Renal pelvis (tissue), 4 donors: Measurements from ENCODE around the gene DNAJC1. TPM values are rescaled to one million over a fixed set of nuclear protein-coding genes. Genes with fewer than 3 reads are reported as not detected.

ENCODE experiments used
- DNase-seq: peaks from one replicate; pipeline ENCODE4 v3.0.0-alpha.2; 2013
- polyA plus RNA-seq, 3 donors: library from polyadenylated mRNA; unstranded; fragments of 120-200 nt; gene quantifications; one replicate each; pipeline ENCODE4 v1.2.1, GENCODE V29; 2013; ENCODE audit not compliant: insufficient read length in 3 of 3

DNAJC1 gene
- polyA plus RNA-seq, 3 donors = 26.0 to 30.0 (median 27.9) TPM

DNA sequence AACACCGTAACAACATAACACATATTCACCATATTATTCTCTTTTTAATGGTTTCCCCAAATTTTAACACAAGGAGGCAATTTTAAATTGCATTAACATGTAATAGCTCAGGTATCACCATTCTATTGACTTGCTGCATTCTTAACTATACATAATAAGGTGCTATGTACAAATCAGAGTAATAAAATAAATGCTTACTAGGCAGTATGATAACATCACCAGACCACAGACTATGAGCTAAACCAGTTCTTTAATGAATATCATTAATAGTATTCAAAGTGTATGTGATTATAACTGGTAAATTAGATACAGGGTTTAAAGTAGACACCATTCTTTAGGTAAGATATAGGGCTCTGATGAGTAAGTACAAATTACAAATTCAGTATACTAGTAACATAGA is 226.6 kb downstream of the DNAJC1 start:
- no peak for DNase-seq

GRCh38 chr10:21771219-21771618 is 232.3 kb downstream of the DNAJC1 start:
- DNase-seq = no peak

DNA sequence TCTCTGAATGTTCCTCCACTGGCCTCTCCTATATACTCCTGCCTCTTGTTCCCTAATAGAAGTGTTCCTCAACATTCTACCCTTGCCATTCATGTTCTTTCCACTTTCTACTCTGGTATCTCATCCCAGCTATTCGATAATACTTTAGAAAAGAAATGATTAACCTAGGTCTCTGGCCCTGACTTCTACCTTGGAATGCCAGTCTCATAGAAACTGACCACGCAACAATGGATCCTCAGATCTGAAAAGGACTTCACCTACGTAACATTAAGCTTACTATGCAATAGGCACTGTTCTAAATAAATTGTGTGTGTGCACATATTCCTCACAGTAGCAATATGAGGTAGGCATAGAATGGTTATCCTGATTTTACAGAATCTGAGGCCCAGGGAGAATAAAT is 234.5 kb downstream of the DNAJC1 start:
- DNase-seq = no peak

DNA sequence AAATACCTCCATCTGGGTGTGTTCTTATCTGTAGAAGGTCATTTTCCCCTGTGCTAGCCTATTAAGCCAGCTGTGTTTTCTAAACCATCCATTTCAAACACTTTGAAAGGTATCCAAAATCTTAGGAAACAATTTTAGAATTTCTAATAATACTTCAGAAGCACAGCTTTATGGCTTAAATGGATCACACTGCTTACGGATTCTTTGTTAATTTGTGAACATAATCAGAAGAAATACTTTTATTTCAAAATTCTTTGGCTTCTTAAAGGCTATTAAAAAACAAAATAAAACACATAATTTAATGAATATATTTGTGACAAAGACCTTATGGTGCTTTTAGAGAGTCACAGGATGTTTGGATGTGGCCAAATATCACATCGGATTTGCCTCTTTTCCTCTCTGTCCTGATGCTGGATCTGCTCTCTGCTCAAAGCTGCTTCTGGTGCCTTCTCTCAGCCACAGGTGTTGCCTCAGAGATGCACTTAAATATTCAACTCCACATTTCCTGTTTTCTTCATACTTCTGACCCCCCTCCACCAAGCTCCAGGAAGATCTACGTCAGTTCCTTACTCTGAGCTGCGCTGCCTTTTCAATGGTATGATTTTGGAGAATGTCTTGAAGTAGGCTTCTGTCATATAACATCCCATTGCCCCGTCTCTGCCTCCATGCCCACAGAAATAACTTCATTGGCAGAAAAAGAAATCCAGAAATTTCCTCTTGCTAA is 238.9 kb downstream of the DNAJC1 start:
- no peak for DNase-seq

- DNase-seq = no peak
Observed at GRCh38 chr10:21760332-21760731, 243.2 kb downstream of the DNAJC1 start.

GRCh38 chr10:21759232-21759631 is 244.3 kb downstream of the DNAJC1 start:
- no peak for DNase-seq

DNA sequence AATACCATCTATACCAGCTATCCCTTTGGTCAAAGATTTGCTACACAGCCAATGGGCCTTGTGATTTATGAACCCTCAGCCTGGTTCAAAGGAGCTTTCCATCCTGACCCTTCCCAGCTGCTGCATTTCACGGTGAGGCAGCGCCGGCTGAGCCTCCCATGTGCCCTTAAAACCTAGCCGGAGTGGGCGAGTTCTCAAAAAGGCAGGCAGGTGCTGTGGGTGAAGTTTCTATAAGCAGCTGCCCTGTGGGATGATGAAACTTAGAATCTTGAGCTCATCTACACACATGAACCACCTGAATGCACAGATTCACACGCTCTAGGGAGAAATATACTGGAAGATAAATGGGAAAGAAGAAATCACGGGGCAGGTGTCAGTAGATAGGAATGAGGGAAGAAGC is 244.8 kb downstream of the DNAJC1 start:
- DNase-seq = no peak

DNA sequence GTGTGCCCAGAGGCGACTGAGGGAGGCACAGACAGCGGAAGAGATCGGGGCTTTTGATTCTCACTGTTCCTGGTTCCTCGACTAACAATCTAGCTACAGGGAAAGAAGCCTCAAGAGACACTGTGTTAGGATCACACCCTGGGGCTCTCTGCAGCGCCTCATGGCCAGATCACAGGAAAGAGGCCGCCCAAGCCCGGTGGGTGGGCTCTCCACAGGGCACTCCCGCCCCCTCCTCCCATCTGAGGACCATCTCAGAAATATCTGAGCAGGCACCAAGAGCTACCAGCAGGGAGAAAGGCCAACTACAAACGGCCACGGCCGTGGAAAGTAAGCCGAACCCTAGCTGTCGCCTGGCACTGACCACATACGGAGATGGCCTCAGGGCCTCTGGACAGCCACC is 245.3 kb downstream of the DNAJC1 start:
- DNase-seq = no peak

GRCh38 chr10:21757185-21757901 is 246.2 kb downstream of the DNAJC1 start:
- DNase-seq = no peak

- no peak for DNase-seq
Observed at GRCh38 chr10:21756707-21757106, 246.8 kb downstream of the DNAJC1 start.

- no peak for DNase-seq
Observed at GRCh38 chr10:21754410-21755011, 249.0 kb downstream of the DNAJC1 start.

- no peak for DNase-seq
Observed at GRCh38 chr10:21753497-21754270, 249.8 kb downstream of the DNAJC1 start.

GRCh38 chr10:21751341-21752310 is 251.9 kb downstream of the DNAJC1 start:
- DNase-seq = no peak

DNA sequence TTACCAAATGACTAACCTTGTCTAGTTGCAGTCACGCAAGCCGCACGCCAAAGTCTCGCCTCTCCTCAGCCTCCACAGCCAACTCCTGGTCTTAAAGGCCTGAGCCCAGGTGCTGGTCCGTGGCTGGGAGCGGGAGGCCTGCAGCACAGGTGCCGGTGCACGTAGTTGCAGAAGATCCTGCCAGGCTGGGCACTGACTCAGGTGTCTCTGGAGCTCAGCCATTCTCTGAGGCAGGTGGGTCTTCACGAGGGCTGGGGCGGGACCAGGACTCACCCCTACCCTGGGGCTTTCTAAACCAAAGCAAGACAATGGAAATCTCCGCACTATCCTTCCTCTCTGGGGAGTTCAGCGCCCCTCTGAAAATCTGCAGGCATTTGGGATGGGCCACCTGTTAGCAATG is 253.1 kb downstream of the DNAJC1 start:
- no peak for DNase-seq

- no peak for DNase-seq
Observed at GRCh38 chr10:21749788-21750187, 253.7 kb downstream of the DNAJC1 start.

GRCh38 chr10:21747809-21748208 is 255.7 kb downstream of the DNAJC1 start:
- DNase-seq = no peak

GRCh38 chr10:21746118-21746517 is 257.4 kb downstream of the DNAJC1 start:
- no peak for DNase-seq

DNA sequence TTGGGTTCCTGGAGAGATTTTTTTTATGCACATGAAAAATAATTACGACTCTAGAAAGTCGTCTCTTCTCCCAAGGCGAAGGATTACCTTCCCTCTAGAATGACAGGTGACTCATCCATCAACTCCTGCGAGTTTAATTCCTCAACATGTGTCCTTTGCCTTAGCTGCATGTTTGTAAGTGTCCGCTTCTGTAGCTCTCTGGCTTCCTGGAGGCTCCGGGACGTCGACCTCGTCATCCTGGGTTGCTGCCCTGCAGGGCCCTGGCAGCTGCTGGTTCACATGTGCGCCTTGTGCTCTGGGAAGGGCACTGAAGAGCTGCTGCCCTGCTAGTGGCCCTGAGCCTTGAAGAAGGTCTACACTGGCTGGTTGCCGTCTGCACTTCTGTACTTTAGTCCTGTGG is 259.3 kb downstream of the DNAJC1 start:
- no peak for DNase-seq

DNA sequence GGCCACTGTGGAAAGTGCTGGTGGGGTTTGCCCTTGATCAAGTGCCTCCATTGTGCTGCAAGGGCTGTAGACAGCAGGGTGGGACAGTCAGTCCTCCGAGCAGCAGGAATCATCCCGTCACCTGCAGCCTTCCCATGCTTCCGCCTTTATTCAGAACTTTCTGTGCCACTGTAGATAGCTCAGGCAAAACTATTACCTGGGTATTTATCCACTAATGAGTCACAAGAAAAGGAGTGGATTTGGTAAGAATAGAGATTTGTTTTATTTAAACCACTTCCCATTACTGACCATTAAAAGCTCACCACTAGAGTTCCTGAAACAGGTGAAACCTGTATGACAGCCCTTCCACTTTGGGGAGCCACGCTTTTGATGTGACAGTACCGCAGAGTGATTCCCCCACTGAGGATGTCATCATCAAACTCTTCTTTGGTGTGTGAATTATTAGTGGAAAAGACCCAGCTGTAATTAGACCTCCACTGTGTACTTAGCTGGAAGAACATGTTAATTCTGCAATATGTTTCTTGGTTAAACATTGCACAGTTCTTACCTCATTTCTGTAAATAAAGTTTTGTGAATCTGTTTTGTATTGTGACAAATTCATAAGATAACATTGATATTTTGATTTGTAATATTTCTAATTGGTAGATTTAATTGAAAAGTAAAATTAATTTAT is 260.7 kb downstream of the DNAJC1 start:
- DNase-seq = no peak

GRCh38 chr10:21740989-21741388 is 262.5 kb downstream of the DNAJC1 start:
- DNase-seq = no peak

- DNase-seq = no peak
Observed at GRCh38 chr10:21737106-21737505, 266.4 kb downstream of the DNAJC1 start.
